K562 (cell line): ENCODE data around the gene GPR35. TPM values are rescaled to one million over a fixed set of nuclear protein-coding genes. Genes with fewer than 3 reads are reported as not detected.
A peak's percentile ranks its signal among the peaks of the same experiment; 100 is the strongest.

Experiments used
- ARID1B ChIP-seq: fragments of 450-650 bp; IDR thresholded peaks from 2 replicates; pipeline ENCODE4 v1.6.1; 2016; ENCODE audit warnings: antibody characterized with exemption, mild to moderate bottlenecking, inconsistent platforms
- BRCA1 ChIP-seq, 2 experiments: fragments of 450-650 bp in 1 of 2; sonication (generic) in 1 of 2; formaldehyde crosslinking in 1 of 2; IDR thresholded peaks; 2 replicates each; pipeline versions ENCODE4 v1.5.0 to v1.6.1; 2017 to 2020; ENCODE audit warnings: mild to moderate bottlenecking in 1 of 2, missing genetic modification reagents in 1 of 2
- CC2D1A ChIP-seq: fragments of 450-650 bp; IDR thresholded peaks from 2 replicates; pipeline ENCODE4 v1.6.1; 2017; ENCODE audit warnings: mild to moderate bottlenecking
- CTCF ChIP-seq, 3 experiments: IDR thresholded peaks in 2 of 3; conservative IDR thresholded peaks in 1 of 3; 2 replicates each; pipeline ENCODE4 v1.5.1; 2011 to 2012; ENCODE audit warnings: low read length in 3 of 3, mild to moderate bottlenecking in 3 of 3, control low read depth in 2 of 3, improper control_type of control experiment in 1 of 3, inconsistent platforms in 1 of 3, low read depth in 1 of 3, mixed read lengths in 1 of 3, moderate library complexity in 1 of 3; ENCODE audit not compliant: insufficient read depth in 2 of 3
- E2F5 ChIP-seq: sonication (generic); formaldehyde crosslinking; IDR thresholded peaks from 2 replicates; pipeline ENCODE4 v1.8.0; 2022; ENCODE audit warnings: mild to moderate bottlenecking, missing genetic modification reagents
- ELF2 ChIP-seq: fragments of 250-450 bp; sonication (Bioruptor Pico); IDR thresholded peaks from 2 replicates; pipeline ENCODE4 v1.5.0; 2021; ENCODE audit warnings: mild to moderate bottlenecking
- FOSL1 ChIP-seq: fragments of 200-800 bp; sonication (Bioruptor generic); conservative IDR thresholded peaks from 2 replicates; pipeline ENCODE4 v1.6.1; 2016; ENCODE audit warnings: missing genetic modification characterization, missing compliant biosample characterization
- IRF2 ChIP-seq: sonication (generic); formaldehyde crosslinking; IDR thresholded peaks from 2 replicates; pipeline ENCODE4 v1.8.1; 2022; ENCODE audit warnings: mild to moderate bottlenecking, missing genetic modification reagents
- JUNB ChIP-seq: fragments of 450-650 bp; formaldehyde crosslinking; conservative IDR thresholded peaks from 2 replicates; pipeline ENCODE4 v1.4.0; 2020; ENCODE audit warnings: mild to moderate bottlenecking
- KDM2B ChIP-seq: fragments of 250-450 bp; sonication (Bioruptor Pico); IDR thresholded peaks from 2 replicates; pipeline ENCODE4 v1.8.0; 2021; ENCODE audit warnings: mild to moderate bottlenecking, moderate library complexity
- L3MBTL2 ChIP-seq: fragments of 450-650 bp; IDR thresholded peaks from 2 replicates; pipeline ENCODE4 v1.6.1; 2016; ENCODE audit warnings: mild to moderate bottlenecking, moderate library complexity
- MAFK ChIP-seq: IDR thresholded peaks from 2 replicates; pipeline ENCODE4 v1.6.1; 2011; ENCODE audit warnings: low read length, improper control_type of control experiment
- RNF219 ChIP-seq: fragments of 250-450 bp; sonication (Bioruptor Pico); IDR thresholded peaks from 2 replicates; pipeline ENCODE4 v1.5.0; 2022; ENCODE audit warnings: mild to moderate bottlenecking
- SMARCA4 ChIP-seq: fragments of 450-650 bp; IDR thresholded peaks from 2 replicates; pipeline ENCODE4 v1.6.1; 2016
- SPI1 ChIP-seq: IDR thresholded peaks from 2 replicates; pipeline ENCODE4 v1.6.1; 2011; ENCODE audit warnings: low read depth, low read length, control low read depth, borderline replicate concordance
- SUPT5H ChIP-seq: fragments of 450-650 bp; IDR thresholded peaks from 2 replicates; pipeline ENCODE4 v1.6.1; 2016
- TAF15 ChIP-seq: fragments of 200-400 bp; formaldehyde crosslinking; IDR thresholded peaks from 2 replicates; pipeline ENCODE4 v1.6.1; 2017; ENCODE audit warnings: mild to moderate bottlenecking, low read depth, low read length, moderate library complexity
- ZNF445 ChIP-seq: fragments of 250-450 bp; sonication (Bioruptor Pico); IDR thresholded peaks from 2 replicates; pipeline ENCODE4 v1.4.0; 2020; ENCODE audit warnings: low read depth, mild to moderate bottlenecking, moderate library complexity
- ZNF518B ChIP-seq: fragments of 250-450 bp; sonication (Bioruptor Pico); IDR thresholded peaks from 2 replicates; pipeline ENCODE4 v1.5.0; 2021; ENCODE audit warnings: mild to moderate bottlenecking, moderate library complexity
- ZNF589 ChIP-seq: fragments of 200-800 bp; sonication (Bioruptor generic); IDR thresholded peaks from 2 replicates; pipeline ENCODE4 v1.6.1; 2016; ENCODE audit warnings: low read depth, missing genetic modification characterization, missing compliant biosample characterization
- polyA plus RNA-seq, 8 experiments: library from polyadenylated mRNA; depleted of rRNA in 4 of 8; stranded (reverse) in 5 of 8; unstranded in 3 of 8; fragments of >200 nt; fragmentation: Nextera tagmentation in 2 of 8; fragmentation: Illumina TruSeq in 1 of 8; extraction: Ambion mirVana in 2 of 8; extraction: Trizol in 1 of 8; gene quantifications; 2 replicates each; pipeline versions ENCODE4 v1.2.1 to v1.2.3, GENCODE V29; 2011 to 2014; ENCODE audit warnings: inconsistent platforms in 1 of 8, missing spikeins in 1 of 8
- total RNA-seq, 7 experiments: library from RNA; depleted of rRNA in 6 of 7; stranded (reverse); fragments of >200 nt in 6 of 7; fragmentation: Illumina TruSeq in 2 of 7; extraction: Trizol in 2 of 7; gene quantifications; 2 replicates each; pipeline versions ENCODE4 v1.2.1 to v1.2.3, GENCODE V29; 2011 to 2021; ENCODE audit warnings: low replicate concordance in 1 of 7

GPR35 gene
- total and polyA plus RNA-seq, 9 of the 15 experiments (the other 6 are each of a cell fraction or from before 2014, with no cell fraction given) = 0.04 to 0.50 (median 0.29) TPM; not detected in 3

GRCh38 chr2:240604291-240604938, 20.9 kb upstream of the GPR35 start (continued):
- TF ChIP-seq FOSL1 (tag) (no peak), ELF2 (CRISPR knock-in tag) (0 out of 2 replicates have a peak, but pooled peaks have one; percentile 32), E2F5 (CRISPR knock-in tag) (no peak), ZNF445 (CRISPR knock-in tag) (no peak), CTCF (IDR thresholded peaks at IDR 0.05 in 2 of 3, conservative IDR thresholded peaks at IDR 0.05 in 1 of 3; ENCODE audit: insufficient read depth in 2 of 3, low read depth in 1 of 3, low read length in 3 of 3) (peak; percentile 86 to 92 (median 91)), MAFK (no peak), SPI1 (peak; percentile 72; the same call in 1 of the 2 replicates), ZNF589 (CRISPR knock-in tag) (no peak), L3MBTL2 (peak; percentile 36; the same call in 1 of the 2 replicates), KDM2B (CRISPR knock-in tag) (no peak), RNF219 (CRISPR knock-in tag) (no peak), TAF15 (no peak), JUNB (CRISPR knock-in tag) (no peak), SMARCA4 (no peak), BRCA1 (IDR thresholded peaks at IDR 0.05) (no peak), BRCA1 (CRISPR knock-in tag; IDR thresholded peaks at IDR 0.05) (no peak), ARID1B (peak; percentile 48), IRF2 (CRISPR knock-in tag) (no peak), ZNF518B (CRISPR knock-in tag) (no peak), SUPT5H (no peak), CC2D1A (peak; percentile 75; the same call in 1 of the 2 replicates)
